AG04449 (cell line): ENCODE results near the gene PDHB.

Experiments
- CTCF ChIA-PET: fragments of 350-600 bp; formaldehyde crosslinking; extraction: SDS; loops from one replicate; lab custom pipeline; 2021; ENCODE audit warnings: antibody characterized with exemption; lab: Yijun Ruan, JAX
- POLR2A ChIA-PET: fragments of 400-600, 350-600 bp; formaldehyde crosslinking; extraction: SDS; loops from one replicate; lab custom pipeline; 2020; ENCODE audit warnings: antibody characterized with exemption, inconsistent platforms; lab: Yijun Ruan, JAX
- DNase-seq: peaks from one replicate; pipeline ENCODE4 v3.0.0-alpha.2; 2010; ENCODE audit warnings: low read depth, low spot score
- H3K4me3 ChIP-seq: 2 replicates; pipeline ENCODE4 v1.5.1; 2011; ENCODE audit warnings: low read depth, mild to moderate bottlenecking, control low read depth, low read length
- TF ChIP-seq, protein P1 (sequence below): IDR thresholded peaks from one replicate; pipeline ENCODE4 v1.5.1; 2011; ENCODE audit warnings: mild to moderate bottlenecking, moderate library complexity, low read length, control low read depth, inconsistent platforms; ENCODE audit not compliant: insufficient read depth; ENCODE audit errors: missing control alignments

PDHB gene

DNA sequence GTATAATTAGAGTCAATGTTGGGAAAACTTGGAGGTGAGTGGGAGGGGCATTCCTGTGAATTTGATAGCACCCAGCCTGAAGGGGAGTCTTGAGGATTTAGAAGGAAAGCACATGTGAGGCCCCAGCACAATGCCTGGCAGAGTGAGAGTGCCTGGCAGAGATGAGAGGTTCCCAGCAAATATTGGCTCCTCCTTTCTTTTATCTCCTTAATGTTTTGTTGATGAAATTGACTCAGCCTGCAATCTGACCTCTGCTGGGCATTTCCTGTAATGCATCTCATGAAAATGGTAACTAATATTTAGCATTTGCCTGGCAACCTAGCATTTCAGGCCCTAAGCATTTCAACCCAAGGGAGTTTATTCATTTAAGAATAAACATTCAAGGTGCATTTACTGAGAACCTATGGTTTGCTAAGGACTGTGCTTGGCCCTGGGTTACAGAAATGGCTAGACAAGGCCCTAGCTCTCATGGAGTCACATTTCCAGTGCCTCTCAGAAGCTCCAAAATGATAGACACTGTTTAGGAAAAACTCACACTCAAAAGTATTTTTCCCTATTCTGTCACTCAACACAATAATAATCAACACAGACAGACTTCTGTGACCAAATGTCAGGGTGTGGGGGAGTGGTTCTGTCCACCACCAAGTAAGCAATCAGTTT lies 19.0 kb downstream of the PDHB start:
- ChIA-PET POLR2A (interaction anchor here (1.5 kb wide), 1 partner anchor 18 kb away, joined by 3 read pairs; no protein-coding TSS in a partner anchor), CTCF (interaction anchor here (0.6 to 5.0 kb wide), 25 partner anchors 10 to 237 kb away, joined by 3 to 155 read pairs (median 6); partner anchors contain the start of genes HTD2, PDHB, PXK and RPP14)
- TF ChIP-seq, protein P1, sequence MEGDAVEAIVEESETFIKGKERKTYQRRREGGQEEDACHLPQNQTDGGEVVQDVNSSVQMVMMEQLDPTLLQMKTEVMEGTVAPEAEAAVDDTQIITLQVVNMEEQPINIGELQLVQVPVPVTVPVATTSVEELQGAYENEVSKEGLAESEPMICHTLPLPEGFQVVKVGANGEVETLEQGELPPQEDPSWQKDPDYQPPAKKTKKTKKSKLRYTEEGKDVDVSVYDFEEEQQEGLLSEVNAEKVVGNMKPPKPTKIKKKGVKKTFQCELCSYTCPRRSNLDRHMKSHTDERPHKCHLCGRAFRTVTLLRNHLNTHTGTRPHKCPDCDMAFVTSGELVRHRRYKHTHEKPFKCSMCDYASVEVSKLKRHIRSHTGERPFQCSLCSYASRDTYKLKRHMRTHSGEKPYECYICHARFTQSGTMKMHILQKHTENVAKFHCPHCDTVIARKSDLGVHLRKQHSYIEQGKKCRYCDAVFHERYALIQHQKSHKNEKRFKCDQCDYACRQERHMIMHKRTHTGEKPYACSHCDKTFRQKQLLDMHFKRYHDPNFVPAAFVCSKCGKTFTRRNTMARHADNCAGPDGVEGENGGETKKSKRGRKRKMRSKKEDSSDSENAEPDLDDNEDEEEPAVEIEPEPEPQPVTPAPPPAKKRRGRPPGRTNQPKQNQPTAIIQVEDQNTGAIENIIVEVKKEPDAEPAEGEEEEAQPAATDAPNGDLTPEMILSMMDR: peak; percentile 65
- no peak for DNase-seq
- no peak overlapping the region for H3K4me3 ChIP-seq

DNA sequence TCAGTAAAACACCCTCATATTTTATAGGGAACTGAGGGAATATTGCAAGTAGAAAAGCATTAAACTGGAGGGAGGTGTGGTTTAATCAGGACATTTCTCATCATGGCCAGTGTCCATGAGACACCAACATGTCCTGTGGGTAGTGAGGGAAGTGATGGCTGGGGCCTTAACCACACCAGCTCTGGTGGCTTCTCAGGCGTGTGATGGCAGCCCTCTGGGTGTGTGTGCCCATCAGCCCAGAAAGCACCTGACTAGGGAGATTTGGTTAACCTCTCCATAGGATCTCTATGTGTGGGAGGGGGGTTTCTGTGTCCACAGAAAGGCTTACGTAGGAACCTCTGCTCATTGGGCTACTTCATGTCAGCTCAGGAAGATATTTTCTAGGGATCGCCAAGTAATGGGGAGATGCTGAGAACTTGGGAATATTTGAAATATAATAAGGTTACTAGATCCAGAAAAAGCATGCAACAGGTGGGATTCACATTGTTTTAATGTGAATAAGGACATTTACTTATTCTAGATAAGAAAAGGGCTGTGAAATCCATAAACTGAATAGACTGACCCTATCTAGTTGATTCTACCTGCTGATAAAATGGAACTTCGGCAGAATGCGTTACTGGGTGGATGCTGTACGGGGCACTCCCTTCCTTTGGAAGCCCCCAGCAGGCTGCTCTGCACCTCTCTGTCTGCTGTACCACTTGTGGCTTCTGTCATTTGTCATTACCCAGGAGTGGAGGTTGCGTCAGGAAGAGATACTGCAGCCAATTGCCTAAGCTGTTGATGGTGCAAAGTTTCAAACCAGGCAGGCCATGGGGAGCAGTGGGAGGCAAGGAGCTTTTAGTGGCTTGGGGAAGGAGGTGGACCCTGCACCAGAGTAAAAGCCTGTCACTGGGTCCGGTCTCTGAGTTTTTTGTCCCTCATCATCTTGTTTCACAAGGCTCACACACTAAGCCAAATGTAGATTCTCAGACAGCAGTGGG lies 21.5 kb downstream of the PDHB start:
- H3K4me3 ChIP-seq: no peak overlapping the region
- DNase-seq: no peak
- TF ChIP-seq, protein P1: no peak
- ChIA-PET POLR2A (no interaction called here), CTCF (interaction anchor here (0.8 to 8.9 kb wide), 22 partner anchors 8 to 224 kb away, joined by 3 to 70 read pairs (median 4); partner anchors contain the start of genes HTD2, PXK and RPP14)

DNA sequence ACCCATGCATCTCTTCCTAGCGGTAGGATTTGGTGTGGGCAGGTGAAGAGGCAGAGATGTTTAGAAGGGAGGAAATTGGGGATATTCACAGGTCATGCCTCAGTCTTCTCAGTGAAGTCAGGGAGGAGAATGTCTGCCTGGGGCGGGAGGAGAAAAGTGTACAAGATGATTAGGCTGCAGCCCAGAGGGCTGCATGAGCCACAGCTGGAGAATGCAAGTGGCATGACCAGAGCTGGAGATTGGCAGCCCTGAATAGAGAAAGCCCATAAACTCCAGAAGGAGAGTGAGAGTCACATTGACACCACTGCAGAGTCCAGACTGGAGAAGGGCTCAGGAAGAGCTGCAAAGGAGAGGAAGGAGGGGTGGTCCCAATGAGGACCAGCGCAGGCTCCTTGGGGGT lies 22.6 kb downstream of the PDHB start:
- CTCF ChIA-PET: interaction anchor here (1.2 to 8.9 kb wide), 8 partner anchors 10 to 104 kb away, joined by 3 to 70 read pairs (median 7); partner anchors contain the start of genes HTD2, PXK and RPP14
- no peak for DNase-seq
- H3K4me3 ChIP-seq: no peak overlapping the region
- TF ChIP-seq, protein P1: no peak
- POLR2A ChIA-PET: no interaction called here

DNA sequence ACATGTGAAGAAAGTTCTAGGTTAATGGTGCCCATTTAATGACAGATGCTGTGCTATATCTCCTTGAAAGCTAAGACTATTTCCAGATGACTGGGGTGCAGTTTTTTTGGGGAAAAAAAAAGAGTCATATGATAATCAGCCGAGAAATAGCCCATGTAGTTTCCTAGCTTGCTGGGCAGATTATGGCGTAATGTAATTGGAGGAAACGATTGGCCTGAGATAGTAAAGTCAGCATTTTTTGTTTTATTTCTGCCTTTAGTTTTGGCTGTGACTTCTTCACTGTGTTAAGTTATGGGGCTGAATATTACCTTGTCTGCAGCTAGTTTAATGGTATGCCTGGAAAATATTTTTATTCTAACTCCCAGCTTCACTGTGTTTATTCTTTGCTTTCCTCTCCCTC lies 24.0 kb downstream of the PDHB start:
- CTCF ChIA-PET: interaction anchor here (0.8 to 8.9 kb wide), 11 partner anchors 8 to 222 kb away, joined by 3 to 70 read pairs (median 4); partner anchors contain the start of genes HTD2 and RPP14
- no peak for DNase-seq
- TF ChIP-seq, protein P1: no peak
- POLR2A ChIA-PET: no interaction called here
- no peak overlapping the region for H3K4me3 ChIP-seq

DNA sequence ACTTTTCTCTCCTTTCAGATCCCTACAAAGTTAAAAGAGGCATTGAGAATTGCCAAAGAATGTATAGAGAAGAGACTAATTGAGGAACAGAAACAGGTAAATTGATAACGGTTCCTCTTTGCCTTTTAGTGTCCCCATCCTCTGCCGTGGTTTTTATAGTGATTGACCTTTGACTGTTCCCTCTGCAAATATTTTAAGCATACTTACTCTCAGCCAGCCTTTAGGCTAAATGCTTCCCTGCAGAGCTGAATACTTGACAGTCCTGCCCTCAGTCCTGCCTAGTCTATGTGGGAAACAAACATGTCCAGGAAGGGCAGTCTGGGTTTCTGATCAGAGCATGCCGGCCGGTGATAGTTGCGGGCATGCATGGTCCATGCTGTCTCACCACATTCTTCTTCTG lies 24.7 kb downstream of the PDHB start:
- DNase-seq: no peak
- TF ChIP-seq, protein P1: no peak
- no peak overlapping the region for H3K4me3 ChIP-seq
- ChIA-PET POLR2A (no interaction called here), CTCF (interaction anchor here (0.8 to 8.9 kb wide), 7 partner anchors 14 to 102 kb away, joined by 3 to 70 read pairs (median 4); partner anchors contain the start of genes HTD2 and RPP14)
